ENCODE data around the gene SSTR3. TPM values are rescaled to one million over a fixed set of nuclear protein-coding genes. Genes with fewer than 3 reads are reported as not detected.
"Not testable (repeated sequence)": the region's sequence is repeated elsewhere in the genome, so short reads cannot be mapped to it uniquely, and the experiment has no call there.

SSTR3 gene
- total RNA-seq, 4 donors from 2014 or later: 0.12 to 0.28 TPM; not detected in 2

DNA sequence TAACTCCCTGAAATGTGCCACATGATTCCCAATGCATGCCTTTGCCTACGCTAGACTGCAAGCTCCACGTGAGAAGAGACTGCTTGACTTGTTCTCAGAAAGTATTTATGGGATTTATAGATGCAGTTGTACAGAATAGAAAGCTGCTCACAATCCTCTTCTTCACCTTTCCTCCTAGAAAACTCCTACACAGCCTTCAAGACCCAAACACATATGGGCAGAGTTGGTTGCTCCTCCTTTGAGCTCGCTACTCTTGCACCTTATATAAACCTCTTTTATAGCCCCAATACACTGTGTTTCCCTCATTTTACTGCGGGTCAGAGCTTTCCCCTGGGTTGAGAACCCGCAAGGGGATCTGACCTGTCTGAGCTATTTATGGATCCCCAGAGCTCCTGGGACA lies 40.6 kb downstream of the SSTR3 start:
- ATAC-seq (ENCODE audit: low FRiP score): no peak

DNA sequence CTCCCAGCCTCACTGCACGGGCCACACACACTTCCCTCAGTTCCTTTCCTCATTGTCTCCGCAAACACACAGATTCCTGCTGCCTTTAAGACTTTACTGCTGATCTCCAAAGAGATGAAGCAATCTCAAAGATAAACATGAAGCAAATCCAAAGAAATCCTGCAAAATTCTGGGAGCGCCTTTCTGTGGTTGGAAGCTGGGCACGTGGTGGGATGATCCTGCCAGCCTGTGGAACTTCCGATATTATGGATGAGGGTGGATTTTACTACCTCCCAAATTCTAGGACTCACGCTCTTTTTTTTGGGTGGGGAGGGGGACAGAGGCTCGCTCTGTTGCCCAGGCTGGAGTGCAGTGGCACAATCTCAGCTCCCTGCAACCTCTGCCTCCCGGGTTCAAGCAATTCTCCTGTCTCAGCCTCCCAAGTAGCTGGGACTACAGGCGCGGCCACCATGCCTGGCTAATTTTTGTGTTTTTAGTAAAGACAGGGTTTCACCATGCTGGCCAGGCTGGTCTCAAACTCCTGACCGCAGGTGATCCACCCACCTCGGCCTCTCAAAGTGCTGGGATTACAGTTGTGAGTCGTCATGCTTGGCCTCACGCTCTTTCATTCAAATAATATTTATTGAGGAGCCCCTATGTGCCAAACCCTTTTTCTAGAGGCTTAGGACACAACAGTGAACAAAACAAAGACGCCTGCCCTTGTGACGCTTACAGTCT lies 41.4 kb downstream of the SSTR3 start:
- not testable (repeated sequence) for ATAC-seq (ENCODE audit: low FRiP score); DNase-seq (ENCODE audit: low spot score)

More for the DNA sequence above, 40.6 kb downstream of the SSTR3 start:
- DNase-seq (ENCODE audit: low spot score): no peak
- TF ChIP-seq, protein P1, sequence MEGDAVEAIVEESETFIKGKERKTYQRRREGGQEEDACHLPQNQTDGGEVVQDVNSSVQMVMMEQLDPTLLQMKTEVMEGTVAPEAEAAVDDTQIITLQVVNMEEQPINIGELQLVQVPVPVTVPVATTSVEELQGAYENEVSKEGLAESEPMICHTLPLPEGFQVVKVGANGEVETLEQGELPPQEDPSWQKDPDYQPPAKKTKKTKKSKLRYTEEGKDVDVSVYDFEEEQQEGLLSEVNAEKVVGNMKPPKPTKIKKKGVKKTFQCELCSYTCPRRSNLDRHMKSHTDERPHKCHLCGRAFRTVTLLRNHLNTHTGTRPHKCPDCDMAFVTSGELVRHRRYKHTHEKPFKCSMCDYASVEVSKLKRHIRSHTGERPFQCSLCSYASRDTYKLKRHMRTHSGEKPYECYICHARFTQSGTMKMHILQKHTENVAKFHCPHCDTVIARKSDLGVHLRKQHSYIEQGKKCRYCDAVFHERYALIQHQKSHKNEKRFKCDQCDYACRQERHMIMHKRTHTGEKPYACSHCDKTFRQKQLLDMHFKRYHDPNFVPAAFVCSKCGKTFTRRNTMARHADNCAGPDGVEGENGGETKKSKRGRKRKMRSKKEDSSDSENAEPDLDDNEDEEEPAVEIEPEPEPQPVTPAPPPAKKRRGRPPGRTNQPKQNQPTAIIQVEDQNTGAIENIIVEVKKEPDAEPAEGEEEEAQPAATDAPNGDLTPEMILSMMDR (IDR thresholded peaks at IDR 0.05): no peak

DNA sequence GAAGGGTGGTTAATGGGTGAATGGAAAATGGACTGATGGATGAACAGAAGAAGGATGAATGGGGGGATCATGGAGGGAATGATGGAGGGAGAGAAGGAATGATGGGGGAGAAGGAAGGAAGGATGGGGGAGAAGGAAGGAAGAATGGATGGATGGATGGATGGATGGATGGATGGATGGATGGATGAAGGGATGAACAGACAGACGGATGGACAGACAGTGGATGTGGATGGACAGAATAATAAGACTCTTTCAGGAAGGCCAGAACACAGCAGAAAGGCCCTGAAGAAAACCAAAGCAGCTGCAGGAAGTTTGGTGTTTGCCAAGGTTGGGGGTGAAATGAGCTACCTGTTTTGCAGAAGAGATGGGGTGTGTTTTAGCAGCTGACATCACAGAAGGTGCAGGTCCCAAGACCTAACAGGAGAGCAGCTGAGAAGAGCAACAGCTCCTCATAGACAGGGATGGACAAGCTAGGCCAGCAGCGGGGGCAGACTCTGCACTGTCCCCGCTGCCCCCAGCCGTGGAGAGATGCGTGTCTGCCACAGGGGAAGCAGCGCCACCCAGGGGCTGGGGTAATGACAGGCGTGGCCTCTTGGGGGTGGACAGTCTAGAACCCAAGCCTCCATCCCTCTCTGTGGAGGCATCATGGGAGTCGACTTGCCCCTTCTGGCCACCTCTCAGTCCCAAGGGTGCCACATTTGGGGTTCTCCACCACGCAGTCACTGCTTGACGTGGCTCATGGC lies 42.2 kb downstream of the SSTR3 start:
- DNase-seq (ENCODE audit: low spot score) (no peak), ATAC-seq (ENCODE audit: low FRiP score) (no peak)
- TF ChIP-seq, protein P1 (IDR thresholded peaks at IDR 0.05): no peak

DNA sequence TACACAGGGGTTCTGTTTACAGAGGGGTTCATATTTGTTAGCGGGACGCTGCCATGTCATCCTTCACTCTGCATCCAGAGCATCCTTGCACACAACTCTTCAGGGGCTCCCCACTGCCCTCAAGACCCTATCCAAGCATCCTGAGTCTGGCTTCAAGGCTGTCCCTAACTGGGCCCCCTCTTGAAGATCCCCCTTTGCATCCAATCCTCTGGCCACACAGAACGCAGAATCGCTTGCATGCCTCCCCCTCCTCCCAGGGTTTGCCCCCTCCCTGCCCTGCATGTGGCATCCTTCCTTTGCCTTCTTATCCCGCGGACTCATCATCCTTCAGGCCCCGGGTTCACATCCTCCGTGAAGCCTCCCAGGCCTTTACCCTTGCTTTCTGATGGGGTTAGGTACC lies 42.9 kb downstream of the SSTR3 start:
- TF ChIP-seq, protein P1 (IDR thresholded peaks at IDR 0.05): no peak
- DNase-seq (ENCODE audit: low spot score) (no peak), ATAC-seq (ENCODE audit: low FRiP score) (no peak)

DNA sequence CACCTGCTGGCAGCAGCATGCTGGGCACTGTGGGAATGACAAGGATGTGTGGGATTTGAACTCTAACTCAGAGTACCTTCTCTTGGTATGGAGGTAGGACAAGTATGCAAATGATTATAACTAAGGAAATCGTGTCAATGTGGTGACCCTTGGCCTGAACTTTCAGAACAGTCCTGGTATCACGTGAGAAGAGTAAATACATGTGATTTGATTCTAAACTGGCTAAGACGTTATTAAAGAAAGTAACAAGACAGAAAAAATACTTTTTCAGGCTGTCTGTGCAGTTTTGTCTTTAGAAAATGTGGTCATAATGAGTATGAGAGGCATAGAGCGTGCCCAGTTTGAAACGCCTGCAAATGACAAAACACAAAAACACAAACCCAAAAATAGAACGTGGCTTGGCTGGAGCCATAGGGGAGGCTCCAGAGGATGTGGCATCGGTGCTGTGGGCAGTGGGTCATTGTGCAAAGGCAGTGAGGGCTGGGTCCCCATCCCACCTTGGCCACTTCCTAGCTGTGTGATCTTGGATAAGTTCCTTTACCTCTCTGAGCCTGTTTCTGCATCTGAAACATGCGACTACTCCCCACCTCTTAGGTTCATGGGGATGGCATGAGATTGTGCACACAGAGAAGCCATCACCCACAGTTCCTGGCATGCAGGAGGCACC lies 44.2 kb downstream of the SSTR3 start:
- DNase-seq (ENCODE audit: low spot score): no peak
- ATAC-seq (ENCODE audit: low FRiP score): no peak
- TF ChIP-seq, protein P1 (IDR thresholded peaks at IDR 0.05): no peak

DNA sequence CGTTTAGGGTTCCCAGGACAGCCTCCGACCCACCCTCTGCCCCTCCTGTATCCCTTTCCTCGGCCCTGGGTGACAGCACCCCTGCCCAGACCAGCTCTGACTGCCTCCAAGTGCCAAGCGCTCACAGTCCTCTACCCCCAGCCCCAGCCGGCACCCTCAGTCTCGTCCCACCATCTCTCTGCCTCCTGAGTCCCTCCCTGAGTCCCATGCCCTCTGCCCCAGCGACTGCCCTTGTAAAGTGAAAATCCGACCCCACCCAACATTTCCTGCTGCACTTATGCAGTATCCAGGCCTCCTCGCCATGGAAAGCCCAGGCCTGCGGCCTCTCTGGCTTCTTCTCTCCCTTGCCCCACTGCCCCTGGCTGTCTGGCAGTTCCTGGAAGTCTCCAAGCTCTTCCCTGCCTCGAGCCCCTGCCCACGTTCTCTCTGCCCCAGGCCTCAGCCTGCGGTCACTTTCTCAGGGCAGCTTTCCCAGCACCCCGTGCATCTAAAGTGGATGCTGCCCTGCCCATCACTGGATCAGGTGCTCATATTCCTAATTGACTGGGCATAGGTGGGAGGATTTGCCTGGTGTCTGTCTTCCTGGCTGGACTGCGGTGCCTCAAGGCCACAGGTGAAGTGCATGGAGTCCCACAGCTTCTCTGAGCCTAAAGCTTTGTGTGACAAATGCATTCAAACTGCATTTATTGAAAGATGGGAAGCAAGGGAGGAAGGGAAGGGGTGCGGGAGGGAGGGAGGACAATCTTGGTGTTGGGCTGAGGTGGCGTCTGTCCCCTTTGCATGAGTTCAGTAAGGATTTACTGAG lies 44.9 kb downstream of the SSTR3 start:
- TF ChIP-seq, protein P1 (IDR thresholded peaks at IDR 0.05): no peak
- no peak for DNase-seq (ENCODE audit: low spot score)
- no peak for ATAC-seq (ENCODE audit: low FRiP score)

DNA sequence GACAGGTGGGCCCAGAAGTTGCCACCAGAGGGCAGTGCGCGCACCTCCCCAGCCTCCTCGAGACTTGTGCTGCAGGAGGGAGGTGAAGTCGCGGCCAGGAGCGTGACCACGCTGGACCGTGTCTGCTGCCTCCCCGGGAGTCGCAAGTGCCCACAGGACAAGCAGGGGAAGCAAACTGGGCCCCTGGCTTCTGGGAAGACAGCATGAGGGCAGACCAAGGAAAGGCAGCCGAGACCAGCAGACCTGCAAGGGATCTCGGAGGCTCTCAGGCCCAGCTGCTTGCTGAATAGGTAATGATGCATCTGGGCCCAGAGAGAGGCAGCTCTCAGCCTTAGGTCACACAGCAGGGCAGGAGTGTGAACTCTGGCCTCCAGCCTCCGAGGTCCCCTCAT lies 45.6 kb downstream of the SSTR3 start:
- TF ChIP-seq, protein P1 (IDR thresholded peaks at IDR 0.05): peak in 2 of 3 donors; percentile 50 to 67
- DNase-seq (ENCODE audit: low spot score): peak; percentile 59
- ATAC-seq (ENCODE audit: low FRiP score): peak; percentile 84
